HG02763 (cell line): ENCODE measurements around the gene TECTA.

Experiments used
- ATAC-seq: cut with Tn5 transposase; IDR thresholded peaks from one replicate; pipeline ENCODE4 v1.9.1; 2021; ENCODE audit warnings: mild to moderate bottlenecking, moderate library complexity; ENCODE audit not compliant: unreplicated experiment

Gene TECTA

DNA sequence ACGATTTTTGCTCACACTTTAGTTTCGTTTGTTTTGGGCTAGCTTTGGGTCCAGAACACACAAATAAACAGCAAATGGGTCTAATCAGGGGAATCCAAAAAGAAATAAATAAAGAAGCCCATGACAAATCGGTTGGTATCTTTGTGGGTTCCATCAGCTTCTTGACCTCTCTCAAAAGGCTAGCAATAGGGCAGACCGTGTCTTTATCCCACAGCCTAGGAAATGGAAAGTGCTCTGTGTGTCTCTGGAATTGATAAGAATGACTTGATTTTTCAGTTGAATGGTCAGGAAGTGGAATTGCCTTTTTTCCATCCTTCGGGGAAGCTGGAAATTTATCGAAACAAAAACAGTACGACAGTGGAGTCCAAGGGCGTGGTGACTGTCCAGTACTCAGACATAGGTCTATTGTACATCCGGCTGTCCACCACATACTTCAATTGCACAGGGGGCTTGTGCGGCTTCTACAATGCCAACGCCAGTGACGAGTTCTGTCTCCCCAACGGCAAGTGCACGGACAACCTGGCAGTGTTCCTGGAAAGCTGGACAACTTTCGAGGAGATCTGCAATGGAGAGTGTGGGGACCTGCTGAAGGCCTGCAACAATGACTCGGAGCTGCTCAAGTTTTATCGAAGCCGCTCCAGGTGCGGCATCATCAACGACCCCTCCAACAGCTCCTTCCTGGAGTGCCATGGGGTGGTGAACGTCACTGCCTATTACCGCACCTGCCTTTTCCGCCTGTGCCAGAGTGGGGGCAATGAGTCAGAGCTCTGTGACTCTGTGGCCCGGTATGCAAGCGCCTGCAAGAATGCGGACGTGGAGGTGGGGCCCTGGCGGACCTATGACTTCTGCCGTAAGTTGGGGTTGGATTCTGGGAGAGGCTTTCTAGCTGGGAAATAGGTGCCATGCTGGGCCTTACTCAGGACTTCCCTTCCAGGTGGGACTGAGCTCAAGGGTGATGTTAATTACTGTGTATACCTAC lies 28.6 kb downstream of the TECTA start:
- ATAC-seq = no peak

DNA sequence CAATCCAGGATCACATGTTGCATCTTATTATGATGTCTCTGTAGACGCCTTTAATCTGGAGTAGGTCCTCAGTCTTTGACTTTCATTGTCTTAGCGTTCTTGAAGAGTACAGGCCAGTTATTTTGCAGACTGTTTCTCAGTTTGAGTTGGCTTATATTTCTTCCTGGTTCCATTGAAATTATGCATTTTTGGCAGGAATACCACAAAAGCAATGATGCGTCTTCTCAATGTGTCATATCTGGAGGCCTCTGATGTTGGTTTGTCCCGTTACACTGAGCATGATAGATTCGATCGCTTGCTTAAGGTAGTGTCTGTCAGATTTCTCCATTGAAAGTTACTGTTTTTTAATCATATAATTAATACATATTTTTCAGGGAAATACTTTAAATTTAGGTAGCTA lies 30.6 kb downstream of the TECTA start:
- ATAC-seq = no peak

DNA sequence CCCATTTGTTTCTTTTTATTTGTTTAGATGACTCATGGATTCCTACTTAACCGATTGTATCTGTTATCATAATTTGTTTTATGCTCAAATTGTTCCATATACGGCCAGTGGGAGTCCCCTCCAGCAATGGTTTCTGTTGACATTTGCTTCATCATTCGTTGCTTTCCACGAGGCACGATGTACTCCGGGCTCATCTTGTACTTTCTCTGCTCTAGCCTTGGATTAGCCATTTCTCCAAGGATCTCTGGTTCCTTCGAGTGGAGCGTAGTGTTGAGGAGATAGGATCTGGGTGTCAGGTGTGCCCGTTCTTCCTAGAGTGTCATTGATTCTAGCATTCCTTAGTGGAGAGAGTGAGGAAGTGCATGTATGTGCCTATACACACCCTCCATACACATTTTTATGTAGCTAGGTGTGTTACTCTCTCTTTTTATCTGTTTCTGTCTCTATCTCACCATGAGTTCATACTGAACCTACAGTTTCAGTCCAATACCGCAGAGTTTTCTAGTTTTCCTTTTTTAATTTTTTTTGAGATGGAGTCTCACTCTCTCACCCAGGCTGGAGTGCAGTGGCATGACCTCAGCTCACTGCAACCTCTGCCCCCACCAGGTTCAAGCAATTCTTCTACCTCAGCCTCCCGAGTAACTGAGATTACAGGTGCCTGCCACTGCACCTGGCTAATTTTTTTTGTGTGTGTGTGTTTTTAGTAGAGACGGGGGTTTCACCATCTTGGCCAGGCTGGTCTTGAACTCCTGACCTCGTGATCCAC lies 31.4 kb downstream of the TECTA start:
- no peak for ATAC-seq

DNA sequence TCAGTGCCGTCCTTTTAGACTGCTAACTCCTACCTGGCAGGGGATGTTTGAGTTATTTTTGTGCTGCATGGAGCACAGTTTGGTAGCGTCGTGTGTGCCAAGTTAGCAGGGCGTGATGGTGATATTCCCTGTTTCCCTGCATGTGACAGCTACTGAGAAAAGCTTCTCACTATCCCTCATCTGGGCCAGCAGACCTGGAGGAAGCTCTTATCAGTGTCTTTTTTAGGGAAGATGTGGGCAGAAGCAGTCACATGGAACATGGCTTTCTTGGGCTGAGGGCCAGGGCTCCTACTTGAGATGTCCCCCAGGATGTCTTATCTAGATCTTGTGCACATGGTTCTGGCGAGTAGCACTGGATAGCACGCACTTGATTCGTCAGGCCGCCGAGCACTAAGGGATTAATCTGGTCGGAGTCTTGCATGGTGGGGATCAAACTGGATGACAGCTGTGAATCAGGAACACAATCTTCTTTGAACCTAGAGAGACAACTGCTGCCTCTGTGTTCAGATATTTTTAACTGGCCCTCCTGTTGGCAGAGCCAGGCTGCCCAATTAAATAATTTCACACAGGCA lies 33.8 kb downstream of the TECTA start:
- ATAC-seq = no peak

DNA sequence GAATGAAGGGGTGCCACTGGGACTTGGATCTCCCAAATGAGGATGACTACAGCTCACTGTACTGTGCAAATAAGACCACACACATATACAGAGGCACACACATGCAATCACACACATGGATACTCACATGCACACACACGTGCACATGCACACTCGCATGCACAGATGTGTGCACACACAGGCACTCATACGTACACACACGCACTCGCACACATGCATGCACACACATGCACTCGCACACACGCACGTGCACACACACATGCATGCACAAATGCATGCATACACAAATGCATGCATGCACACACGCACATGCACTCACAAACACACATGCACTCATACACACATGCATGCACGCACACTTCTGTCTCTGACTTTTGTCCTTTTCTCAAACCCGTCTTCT lies 36.0 kb downstream of the TECTA start:
- ATAC-seq = no peak

DNA sequence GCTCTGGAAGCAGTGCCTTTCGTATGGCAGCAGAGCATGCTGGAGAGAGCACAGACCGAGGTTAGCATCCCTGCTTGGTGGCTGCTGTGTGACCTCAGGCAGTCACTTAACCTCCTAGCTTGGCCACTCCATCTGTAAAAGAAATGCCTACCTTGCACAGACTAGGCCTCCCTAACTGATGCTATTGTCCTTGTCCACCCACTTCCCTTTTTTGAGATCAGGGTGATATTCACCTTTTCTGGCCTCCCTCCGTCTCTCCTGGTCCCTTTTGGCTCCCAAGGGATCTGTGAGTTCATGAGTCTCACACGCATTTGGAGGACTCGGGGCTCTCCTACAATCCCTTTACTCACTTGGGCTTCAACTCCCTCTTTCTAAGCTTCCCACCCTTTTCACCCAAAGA lies 37.2 kb downstream of the TECTA start:
- no peak for ATAC-seq

DNA sequence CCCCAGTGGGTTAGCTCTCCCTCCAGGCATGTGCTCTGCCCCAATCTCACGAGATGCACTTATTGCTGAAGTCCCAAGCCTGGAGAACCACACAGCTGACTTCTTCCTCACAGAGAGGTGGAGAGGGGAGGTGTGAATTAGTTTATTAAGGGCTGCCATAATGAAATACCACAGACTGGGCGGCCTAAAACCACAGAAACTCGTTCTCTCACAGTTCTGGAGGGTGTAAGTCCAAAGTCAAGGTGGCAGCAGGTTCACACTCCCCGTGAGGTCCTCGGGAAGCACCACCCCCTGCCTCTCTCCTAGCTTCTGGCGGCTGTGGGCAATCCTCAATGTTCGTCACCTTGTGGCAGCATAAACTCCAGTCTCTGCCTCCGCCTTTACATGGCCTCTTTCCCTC lies 39.3 kb downstream of the TECTA start:
- no peak for ATAC-seq

DNA sequence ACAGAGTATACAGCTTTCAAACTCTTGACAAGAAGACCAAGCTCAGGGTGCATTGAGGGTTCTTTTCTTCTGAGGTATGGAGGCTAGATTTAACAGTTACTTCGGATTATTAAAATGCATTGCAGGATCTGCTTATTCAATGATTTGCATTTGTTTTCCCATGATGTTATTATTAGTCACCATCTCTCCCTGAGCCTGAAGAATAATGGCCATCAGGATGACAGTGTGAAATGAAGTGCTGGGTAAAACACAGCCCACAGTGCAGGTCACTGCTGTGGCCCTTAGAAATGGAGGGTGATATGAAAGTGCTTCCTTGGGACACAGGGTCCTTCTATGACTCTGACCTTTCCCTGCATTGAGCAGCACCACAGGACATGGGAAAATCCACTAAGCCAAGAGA lies 40.0 kb downstream of the TECTA start:
- no peak for ATAC-seq

DNA sequence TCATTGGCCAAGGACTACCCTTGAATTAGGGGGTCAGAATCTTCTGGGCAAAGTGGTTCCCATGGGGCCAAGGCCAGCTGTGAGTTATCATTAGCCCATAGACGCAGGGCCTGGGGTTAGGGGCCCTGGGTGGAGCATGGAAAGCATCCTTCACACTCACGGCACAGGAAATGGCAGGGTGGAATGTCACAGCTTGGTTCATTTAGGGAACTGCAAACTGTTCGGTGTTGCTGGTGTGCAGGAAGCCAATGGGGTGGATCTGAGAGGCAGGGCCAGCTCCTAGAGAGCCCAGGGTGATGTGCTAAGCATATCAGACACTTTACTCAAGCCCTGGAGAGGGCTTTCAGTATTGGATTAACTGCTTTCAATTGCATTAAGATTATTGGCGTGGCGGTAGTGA lies 42.9 kb downstream of the TECTA start:
- ATAC-seq = no peak

DNA sequence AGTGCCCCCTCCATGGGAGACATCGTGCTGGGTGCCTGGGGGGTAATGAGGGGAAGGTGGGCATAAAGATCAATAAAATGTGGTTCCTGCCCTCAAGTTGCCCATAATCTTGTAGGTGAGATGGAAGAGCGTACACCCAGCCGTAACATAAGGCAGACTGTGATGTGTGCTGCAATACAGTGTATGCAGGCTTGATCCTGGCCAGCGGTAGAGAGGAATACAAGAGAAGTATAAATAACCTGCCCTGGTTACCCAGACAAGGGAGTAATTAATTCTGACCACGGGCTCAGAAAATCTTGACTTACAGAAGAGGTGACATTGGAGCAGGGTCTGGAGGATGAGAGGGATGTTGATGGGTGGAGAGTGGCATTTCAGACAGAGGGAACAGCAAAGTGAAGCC lies 43.7 kb downstream of the TECTA start:
- no peak for ATAC-seq

DNA sequence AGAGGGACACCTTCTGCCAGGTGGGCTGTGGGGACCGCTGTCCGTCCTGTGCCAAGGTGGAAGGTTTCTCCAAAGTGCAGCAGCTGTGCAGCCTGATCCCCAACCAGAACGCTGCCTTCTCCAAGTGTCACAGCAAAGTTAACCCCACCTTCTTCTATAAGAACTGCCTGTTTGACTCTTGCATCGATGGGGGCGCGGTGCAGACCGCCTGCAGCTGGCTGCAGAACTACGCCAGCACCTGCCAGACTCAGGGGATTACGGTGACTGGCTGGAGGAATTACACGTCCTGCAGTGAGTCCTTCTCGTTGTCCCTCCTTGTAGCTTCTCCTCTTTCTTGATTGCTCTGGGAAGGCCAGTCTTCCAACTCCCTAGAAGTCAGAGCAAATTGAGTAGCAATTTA lies 44.8 kb downstream of the TECTA start:
- ATAC-seq = no peak

DNA sequence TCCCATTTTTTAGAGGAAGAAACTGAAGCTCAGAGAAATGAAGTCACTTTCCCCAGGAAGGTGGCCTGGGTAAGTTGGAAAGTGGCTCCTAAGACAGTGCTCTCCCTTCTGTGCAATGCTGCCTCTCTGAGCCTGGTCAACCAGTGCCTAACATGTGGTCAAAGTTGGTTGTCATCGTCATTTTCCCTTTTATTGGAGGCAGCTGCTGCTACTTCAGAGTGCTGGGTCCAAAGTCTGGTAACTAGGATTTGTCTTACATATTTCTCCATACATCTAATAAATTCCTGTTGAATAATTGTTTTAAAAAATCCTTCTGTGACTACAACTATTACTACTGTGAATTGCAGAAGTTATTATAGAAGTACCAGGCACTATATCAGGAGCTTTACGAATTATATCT lies 48.1 kb downstream of the TECTA start:
- no peak for ATAC-seq

DNA sequence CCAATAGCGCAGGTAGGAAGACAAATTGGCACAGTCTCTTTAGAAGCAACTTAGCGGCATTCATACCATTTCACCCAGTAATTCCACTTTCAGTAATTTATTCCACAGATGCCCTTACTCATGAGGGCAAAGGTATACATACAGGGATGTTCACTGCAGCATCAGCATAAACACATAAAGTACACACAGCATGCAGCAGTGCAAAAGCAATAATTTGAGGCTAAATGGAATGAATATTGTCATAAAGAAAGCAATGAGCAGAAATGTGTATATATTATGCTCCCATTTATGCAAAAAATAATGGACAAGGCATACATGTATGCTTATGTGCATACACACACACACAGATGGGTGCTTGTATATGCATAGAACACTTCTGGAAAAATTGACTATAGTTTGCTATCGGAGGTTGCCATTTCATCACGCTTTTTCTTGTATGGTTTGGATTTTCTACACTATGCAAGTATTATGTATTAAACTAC lies 50.2 kb downstream of the TECTA start:
- no peak for ATAC-seq

DNA sequence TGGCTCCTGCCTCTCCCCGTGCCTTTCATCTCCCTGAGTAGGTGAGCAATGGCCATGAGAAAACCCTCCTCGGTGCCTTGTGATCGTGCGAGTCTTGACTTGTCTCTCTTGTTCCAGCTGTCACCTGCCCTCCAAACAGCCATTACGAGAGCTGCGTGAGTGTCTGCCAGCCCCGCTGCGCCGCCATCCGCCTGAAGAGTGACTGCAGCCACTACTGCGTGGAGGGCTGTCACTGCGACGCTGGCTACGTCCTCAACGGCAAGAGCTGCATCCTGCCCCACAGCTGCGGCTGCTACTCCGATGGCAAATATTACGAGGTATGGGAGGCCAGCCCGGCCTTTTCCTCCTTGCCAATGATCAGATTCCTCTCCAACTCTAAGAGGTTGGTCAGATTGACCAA lies 51.7 kb downstream of the TECTA start:
- ATAC-seq = no peak

DNA sequence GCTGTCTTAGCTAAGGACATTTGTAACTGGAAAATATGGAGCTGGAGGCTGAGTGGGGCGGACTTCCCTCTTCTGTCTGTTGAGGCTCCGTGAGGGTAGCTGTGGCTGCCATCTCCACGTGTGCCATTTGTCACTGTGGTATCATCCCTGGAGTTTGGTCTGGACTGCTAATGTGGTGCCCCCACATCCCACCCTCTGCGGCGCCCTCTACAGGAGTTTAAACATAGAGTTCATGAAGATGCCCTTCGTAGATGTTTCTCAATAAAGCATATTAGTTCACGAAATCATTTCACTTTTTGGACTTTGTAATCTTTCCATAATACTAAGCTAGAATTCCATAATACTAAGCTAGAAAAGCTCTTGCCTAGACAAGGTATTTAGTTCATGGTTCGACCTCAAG lies 52.4 kb downstream of the TECTA start:
- ATAC-seq = no peak

DNA sequence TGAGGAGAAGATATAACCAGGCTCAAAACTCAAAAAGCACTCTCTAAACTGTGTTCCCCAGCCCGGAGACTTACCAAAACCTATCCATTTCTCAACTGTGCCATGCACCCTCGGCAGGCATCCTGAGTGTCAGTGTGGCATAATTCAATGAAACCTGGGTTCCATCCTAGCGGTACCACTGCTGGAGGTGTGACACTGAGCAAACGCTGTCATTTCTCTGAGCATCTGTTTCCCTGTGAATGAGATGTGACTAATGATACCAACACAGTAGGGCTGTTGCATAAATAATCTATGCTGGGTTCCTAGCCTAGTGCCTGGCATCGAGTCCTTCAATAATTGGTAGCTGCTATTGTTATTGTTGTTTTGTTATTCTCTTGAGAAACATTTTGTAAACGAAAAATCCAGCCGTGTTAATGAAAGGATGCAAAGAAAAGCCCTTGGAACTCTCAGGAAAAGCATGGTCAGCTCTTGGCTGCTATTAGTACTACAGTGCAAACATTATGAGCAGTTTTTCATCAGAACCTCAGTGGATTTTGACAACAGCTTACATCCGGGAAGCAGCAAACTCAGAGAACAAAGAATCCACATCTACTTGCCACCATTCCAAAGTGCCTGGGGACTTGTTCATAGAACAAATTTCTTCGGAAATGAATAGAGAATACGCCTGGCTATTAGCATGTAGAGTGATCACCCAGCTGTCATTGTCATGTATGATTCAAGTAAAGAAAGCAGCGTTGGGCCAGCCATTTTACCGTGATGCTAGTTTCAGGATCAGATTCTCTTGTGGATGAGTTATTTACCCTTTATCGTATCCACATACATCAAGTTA lies 53.7 kb downstream of the TECTA start:
- no peak for ATAC-seq

DNA sequence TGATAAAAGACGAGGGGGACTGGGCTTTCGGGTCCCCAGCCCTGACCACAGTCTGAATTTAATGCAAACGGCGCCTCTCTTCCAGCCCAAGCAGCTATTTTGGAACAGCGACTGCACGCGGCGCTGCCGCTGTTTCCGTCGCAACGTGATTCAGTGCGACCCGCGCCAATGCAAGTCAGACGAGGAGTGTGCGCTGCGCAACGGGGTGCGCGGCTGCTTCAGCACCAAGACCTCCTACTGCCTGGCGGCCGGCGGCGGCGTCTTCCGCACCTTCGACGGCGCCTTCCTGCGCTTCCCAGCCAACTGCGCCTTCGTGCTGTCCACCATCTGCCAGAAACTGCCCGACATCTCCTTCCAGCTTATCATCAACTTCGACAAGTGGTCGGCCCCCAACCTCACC lies 56.7 kb downstream of the TECTA start:
- ATAC-seq = no peak

DNA sequence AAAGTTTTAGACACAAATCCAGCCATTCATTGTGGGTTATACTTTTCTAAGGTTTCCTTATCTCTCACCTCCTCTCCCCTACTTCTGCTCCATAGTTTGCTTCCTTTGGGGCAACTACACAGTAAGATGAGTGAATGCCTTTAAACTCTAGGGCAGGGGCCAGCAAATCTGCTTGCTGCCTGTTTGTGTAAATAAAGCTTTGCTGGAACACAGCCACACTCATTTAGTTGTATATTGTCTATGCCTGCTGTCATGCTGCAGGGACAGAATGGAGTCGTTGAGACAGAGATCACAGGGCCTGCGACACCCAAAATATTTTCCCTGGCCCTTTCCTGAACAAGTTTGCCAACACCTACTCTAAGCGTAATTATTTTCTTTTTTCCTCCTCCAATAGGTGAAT lies 58.7 kb downstream of the TECTA start:
- no peak for ATAC-seq

DNA sequence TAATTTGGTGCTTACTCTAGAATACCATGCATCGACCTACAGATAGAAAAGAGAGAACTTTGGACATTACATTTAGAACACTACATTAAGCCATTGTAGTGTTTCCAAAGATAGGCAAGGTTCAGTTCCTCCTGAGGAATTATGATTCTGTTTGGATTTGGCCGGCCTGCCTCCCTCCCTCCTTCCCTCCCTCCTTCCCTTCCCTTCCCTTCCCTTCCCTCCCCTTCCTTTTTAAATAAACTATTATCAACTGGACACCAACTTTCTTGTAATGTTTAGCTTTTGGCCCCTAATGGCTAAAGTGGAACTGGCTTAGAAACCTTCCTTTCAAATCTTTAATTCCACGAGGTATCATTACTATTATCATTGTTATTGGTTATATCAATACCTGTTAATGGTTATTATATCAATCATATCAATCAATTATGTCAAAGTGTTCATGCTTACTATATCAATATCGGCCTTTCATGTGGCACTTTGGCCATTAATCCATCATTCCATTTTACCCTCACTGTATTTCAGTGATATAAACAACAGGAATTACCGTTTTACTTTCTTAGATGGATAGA lies 60.4 kb downstream of the TECTA start:
- ATAC-seq = no peak

DNA sequence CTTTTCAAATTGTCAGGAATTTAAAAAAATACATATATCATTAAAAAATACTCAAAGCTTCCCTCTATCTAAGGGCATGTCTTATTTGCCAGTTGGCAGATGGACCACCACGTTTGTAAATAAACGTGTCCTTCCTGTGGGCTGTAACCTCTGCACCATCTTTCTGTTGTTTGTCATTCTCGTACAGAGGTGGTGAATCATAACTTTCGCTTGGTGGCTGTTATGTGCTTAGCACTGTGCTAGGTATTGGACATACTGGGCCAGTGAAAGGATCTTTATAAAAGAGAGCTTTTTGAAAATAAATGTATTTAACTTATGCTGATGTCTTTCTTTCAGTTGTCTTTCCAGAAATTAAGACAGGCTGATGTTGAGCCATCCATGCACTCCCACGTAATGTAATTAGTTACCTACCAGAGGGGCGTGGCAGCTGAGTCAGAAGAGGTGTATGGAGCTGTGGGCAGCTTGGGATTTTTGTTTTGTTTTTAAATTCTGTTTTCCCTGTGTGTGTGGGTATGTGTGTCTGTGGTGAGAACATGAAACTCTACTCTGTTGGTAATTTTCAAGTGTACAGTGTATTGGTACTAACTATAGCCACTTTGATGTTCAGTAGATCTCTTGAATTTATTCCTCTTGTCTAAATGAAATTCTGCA lies 62.7 kb downstream of the TECTA start:
- ATAC-seq = no peak
